ENCODE data around the gene NLRP9. TPM values are rescaled to one million over a fixed set of nuclear protein-coding genes. Genes with fewer than 3 reads are reported as not detected.

The NLRP9 gene
- total RNA-seq, 3 donors from 2014 or later (not counting 1 experiment from before 2014, with no cell fraction given) = not detected

GRCh38 chr19:55712804-55713631, 25.2 kb downstream of the NLRP9 start:
- DNase-seq = no peak
- Histone ChIP-seq H3K9me3 (ENCODE audit: control insufficient read depth, insufficient read depth, low read length) (no peaks in the 10 kb centered on the region), H3K4me1 (ENCODE audit: control insufficient read depth, insufficient read depth, low read length) (no peaks in the 10 kb centered on the region), H3K27ac (ENCODE audit: low read length) (no peak overlapping the region), H3K4me3 (ENCODE audit: low read length) (no peak overlapping the region), H3K36me3 (ENCODE audit: control insufficient read depth, insufficient read depth, low read length) (no peaks in the 10 kb centered on the region), H3K27me3 (ENCODE audit: control insufficient read depth, insufficient read depth, low read length) (peaks cover 6% of the 10 kb centered on the region)
- H3K9me3 Mint-ChIP-seq = peaks cover 0 to 2% of the 10 kb centered on the region in 2 donors
- H3K4me3 Mint-ChIP-seq = no peak overlapping the region
- TF ChIP-seq CTCF (IDR thresholded peaks at IDR 0.05) = no peak
- no peak for ATAC-seq
- H3K36me3 Mint-ChIP-seq = no peaks in the 10 kb centered on the region
- intact Hi-C loops (cut with micrococcal nuclease) = no loop called here
- WGBS (ENCODE audit: insufficient coverage) = 100% methylated on average over 1 of the region's 3 CpGs
- H3K27ac Mint-ChIP-seq = peak overlapping the region; percentile 19 to 39
- H3K27me3 Mint-ChIP-seq (ENCODE audit: low read depth in 2 of 2) = peaks cover 6 to 7% of the 10 kb centered on the region in 2 donors
- peaks cover 0 to 6% of the 10 kb centered on the region in 2 donors for H3K4me1 Mint-ChIP-seq

- intact Hi-C loops (cut with micrococcal nuclease) = no loop called here
- peaks cover 0 to 2% of the 10 kb centered on the region in 2 donors for H3K9me3 Mint-ChIP-seq
- Histone ChIP-seq H3K9me3 (ENCODE audit: control insufficient read depth, insufficient read depth, low read length) (no peaks in the 10 kb centered on the region), H3K27me3 (ENCODE audit: control insufficient read depth, insufficient read depth, low read length) (peaks cover 3% of the 10 kb centered on the region), H3K4me3 (ENCODE audit: low read length) (no peak overlapping the region), H3K27ac (ENCODE audit: low read length) (no peak overlapping the region), H3K4me1 (ENCODE audit: control insufficient read depth, insufficient read depth, low read length) (no peaks in the 10 kb centered on the region), H3K36me3 (ENCODE audit: control insufficient read depth, insufficient read depth, low read length) (no peaks in the 10 kb centered on the region)
- H3K27ac Mint-ChIP-seq = peak overlapping the region in 1 of 2 donors; percentile 64
- ATAC-seq = no peak
- H3K36me3 Mint-ChIP-seq = no peaks in the 10 kb centered on the region
- no peak overlapping the region for H3K4me3 Mint-ChIP-seq
- DNase-seq = no peak
- no peak for TF ChIP-seq CTCF (IDR thresholded peaks at IDR 0.05)
- WGBS (ENCODE audit: insufficient coverage) = 80% methylated on average over 18 of the region's 18 CpGs
- peaks cover 0 to 6% of the 10 kb centered on the region in 2 donors for H3K4me1 Mint-ChIP-seq
- H3K27me3 Mint-ChIP-seq (ENCODE audit: low read depth in 2 of 2) = no peaks in the 10 kb centered on the region
These were observed 26.5 kb downstream of the NLRP9 start for GRCh38 chr19:55711719-55712118.

GRCh38 chr19:55705972-55706371, 32.2 kb downstream of the NLRP9 start:
- no peak overlapping the region for H3K4me3 ChIP-seq (ENCODE audit: low read length)
- no peak for TF ChIP-seq CTCF (IDR thresholded peaks at IDR 0.05)
- no peaks in the 10 kb centered on the region for H3K9me3 ChIP-seq (ENCODE audit: control insufficient read depth, insufficient read depth, low read length)
- no peaks in the 10 kb centered on the region for H3K36me3 Mint-ChIP-seq
- H3K27ac ChIP-seq (ENCODE audit: low read length) = no peak overlapping the region
- H3K27me3 Mint-ChIP-seq (ENCODE audit: low read depth in 2 of 2) = no peaks in the 10 kb centered on the region
- no peaks in the 10 kb centered on the region for H3K27me3 ChIP-seq (ENCODE audit: control insufficient read depth, insufficient read depth, low read length)
- H3K27ac Mint-ChIP-seq = peak overlapping the region in 1 of 2 donors; percentile 9
- no peak overlapping the region for H3K4me3 Mint-ChIP-seq
- ATAC-seq = no peak
- H3K36me3 ChIP-seq (ENCODE audit: control insufficient read depth, insufficient read depth, low read length) = no peaks in the 10 kb centered on the region
- no peaks in the 10 kb centered on the region for H3K9me3 Mint-ChIP-seq
- peaks cover 5% of the 10 kb centered on the region for H3K4me1 ChIP-seq (ENCODE audit: control insufficient read depth, insufficient read depth, low read length)
- no peak for DNase-seq
- intact Hi-C loops (cut with micrococcal nuclease) = no loop called here
- peaks cover 7 to 11% of the 10 kb centered on the region in 2 donors for H3K4me1 Mint-ChIP-seq
- 93% methylated on average over 3 of the region's 3 CpGs for WGBS (ENCODE audit: insufficient coverage)

All from natural killer cell (primary cell).